OCI-LY7 (cell line): Measurements from ENCODE around the gene GNB5. TPM values are rescaled to one million over a fixed set of nuclear protein-coding genes. Genes with fewer than 3 reads are reported as not detected.

Experiments
- BruUV-seq: library from RNA; stranded (reverse); fragments of 400-500 nt; replicated peaks from 2 replicates; lab custom pipeline; 2021; lab: Mats Ljungman, UMichigan
- CTCF ChIA-PET: fragments of 300-600 bp; sonication (Branson Sonifier 250); formaldehyde crosslinking; loops from one replicate; lab custom pipeline; 2022; ENCODE audit warnings: antibody characterized with exemption; ENCODE audit not compliant: unreplicated experiment; lab: Charles Lee
- POLR2A ChIA-PET: fragments of 300-600 bp; sonication (Branson Sonifier 250); formaldehyde crosslinking; loops from one replicate; lab custom pipeline; 2022; ENCODE audit warnings: antibody characterized with exemption; lab: Charles Lee
- DNase-seq: peaks from one replicate; pipeline ENCODE4 v3.0.0-alpha.2; 2015; ENCODE audit warnings: low spot score
- H2AFZ ChIP-seq: fragments of 200-600 bp; sonication (generic), shearing (Covaris generic); 2 replicates; pipeline ENCODE4 v1.6.1; 2014; ENCODE audit warnings: mild to moderate bottlenecking, antibody characterized with exemption, low read length, moderate library complexity
- H3K27ac ChIP-seq: fragments of 200-600 bp; sonication (generic); 2 replicates; pipeline ENCODE4 v1.5.1; 2014; ENCODE audit warnings: mixed run types, low read depth, mild to moderate bottlenecking, moderate library complexity, low read length, inconsistent platforms; ENCODE audit not compliant: poor library complexity, severe bottlenecking
- H3K36me3 ChIP-seq: fragments of 200-600 bp; sonication (generic); 2 replicates; pipeline ENCODE4 v1.6.1; 2014; ENCODE audit warnings: mild to moderate bottlenecking, antibody characterized with exemption, low read length, moderate library complexity, mixed read lengths; ENCODE audit not compliant: insufficient read depth
- H3K4me1 ChIP-seq: fragments of 200-600 bp; sonication (generic); 2 replicates; pipeline ENCODE4 v1.5.1; 2014; ENCODE audit warnings: mild to moderate bottlenecking, low read length; ENCODE audit not compliant: insufficient read depth, poor library complexity, severe bottlenecking
- H3K4me2 ChIP-seq: fragments of 200-600 bp; sonication (generic); 2 replicates; pipeline ENCODE4 v1.6.1; 2014; ENCODE audit warnings: mild to moderate bottlenecking, low read length
- H3K4me3 ChIP-seq: fragments of 200-600 bp; sonication (generic); 2 replicates; pipeline ENCODE4 v1.5.1; 2014; ENCODE audit warnings: mild to moderate bottlenecking, low read depth, low read length; ENCODE audit not compliant: poor library complexity, severe bottlenecking
- H3K79me2 ChIP-seq: fragments of 200-600 bp; sonication (generic); 2 replicates; pipeline ENCODE4 v1.6.1; 2016; ENCODE audit warnings: low read depth, mild to moderate bottlenecking, low read length, moderate library complexity, mixed read lengths; ENCODE audit not compliant: insufficient read depth
- H3K9me2 ChIP-seq: fragments of 200-600 bp; sonication (generic); 2 replicates; pipeline ENCODE4 v1.6.1; 2016; ENCODE audit warnings: mild to moderate bottlenecking, low read length, mixed read lengths; ENCODE audit not compliant: insufficient read depth
- H3K9me3 ChIP-seq: fragments of 200-600 bp; sonication (generic); 2 replicates; pipeline ENCODE4 v1.6.1; 2014; ENCODE audit warnings: mild to moderate bottlenecking, mixed run types, low read length, mixed read lengths
- H4K20me1 ChIP-seq: fragments of 200-600 bp; sonication (generic); 2 replicates; pipeline ENCODE4 v1.6.1; 2014; ENCODE audit warnings: mild to moderate bottlenecking, antibody characterized with exemption, low read length, moderate library complexity, mixed read lengths; ENCODE audit not compliant: insufficient read depth
- CTCF ChIP-seq: fragments of 200-600 bp; sonication (generic); conservative IDR thresholded peaks from 2 replicates; pipeline ENCODE4 v1.5.1; 2014; ENCODE audit warnings: mild to moderate bottlenecking, antibody characterized with exemption, low read length, moderate library complexity, mixed read lengths
- EZH2phosphoT487 ChIP-seq: fragments of 200-600 bp; sonication (generic); IDR thresholded peaks from 2 replicates; pipeline ENCODE4 v1.6.1; 2018; ENCODE audit warnings: low read depth, borderline replicate concordance, mild to moderate bottlenecking, mixed run types, antibody characterized with exemption, low read length, moderate library complexity, mixed read lengths
- intact Hi-C: fragments of 100-400 bp; cut with micrococcal nuclease; formaldehyde crosslinking; loops from one replicate; pipeline ENCODE4 v1.10.0; 2022; ENCODE audit not compliant: unreplicated experiment
- total RNA-seq, 2 experiments: library from RNA; depleted of rRNA in 1 of 2; stranded (reverse); fragments of >200 nt in 1 of 2; shearing (Covaris generic) in 1 of 2; gene quantifications; 2 replicates each; pipeline ENCODE4 v1.2.3, GENCODE V29; 2014 to 2022

GNB5 gene
- total RNA-seq, 2 experiments from 2014 or later: 49.0 to 53.9 TPM

- Histone ChIP-seq H3K79me2 (no peaks in the 10 kb centered on the region), H3K4me1 (peaks cover 46% of the 10 kb centered on the region), H3K4me2 (peak overlapping the region; percentile 8; the same call in 1 of the 2 replicates), H3K36me3 (no peaks in the 10 kb centered on the region), H4K20me1 (no peaks in the 10 kb centered on the region), H3K4me3 (no peak overlapping the region), H2AFZ (peak overlapping the region; percentile 64; the same call in 1 of the 2 replicates), H3K9me2 (no peaks in the 10 kb centered on the region), H3K27ac (no peak overlapping the region), H3K9me3 (no peaks in the 10 kb centered on the region)
- ChIA-PET POLR2A (no interaction called here), CTCF (no interaction called here)
- TF ChIP-seq CTCF (0 out of 2 replicates have a peak, but pooled peaks have one; percentile 16), EZH2phosphoT487 (no peak)
- no TSS peak for BruUV-seq
- intact Hi-C loops: no loop called here
- DNase-seq: peak; percentile 45
Measured at GRCh38 chr15:52104532-52105004, 86.6 kb downstream of the GNB5 start.

GRCh38 chr15:52103217-52104207, 87.7 kb downstream of the GNB5 start:
- Histone ChIP-seq H3K79me2 (no peaks in the 10 kb centered on the region), H3K4me2 (peak overlapping the region; percentile 5; the same call in 1 of the 2 replicates), H3K9me3 (no peaks in the 10 kb centered on the region), H4K20me1 (no peaks in the 10 kb centered on the region), H3K9me2 (no peaks in the 10 kb centered on the region), H3K27ac (no peak overlapping the region), H3K36me3 (no peaks in the 10 kb centered on the region), H2AFZ (peak overlapping the region; percentile 33; the same call in 1 of the 2 replicates), H3K4me3 (no peak overlapping the region), H3K4me1 (peaks cover 41% of the 10 kb centered on the region)
- ChIA-PET POLR2A (interaction anchor here (0.5 to 0.6 kb wide), 5 partner anchors 9 to 122 kb away, joined by 3 to 9 read pairs (median 3); partner anchors contain the start of gene BCL2L10), CTCF (interaction anchor here (1.0 kb wide), 1 partner anchor 10 kb away, joined by 3 read pairs; no protein-coding TSS in a partner anchor)
- intact Hi-C loops: no loop called here
- no TSS peak for BruUV-seq
- peak; percentile 31 for DNase-seq
- TF ChIP-seq CTCF: no peak
- no peak for TF ChIP-seq EZH2phosphoT487
